GM12891 (cell line): ENCODE results near the gene MTCP1. TPM values are rescaled to one million over a fixed set of nuclear protein-coding genes. Genes with fewer than 3 reads are reported as not detected.
A peak's percentile ranks its signal among the peaks of the same experiment; 100 is the strongest.

ENCODE experiments used
- DNase-seq: peaks from one replicate; pipeline ENCODE4 v3.0.0; 2011; ENCODE audit warnings: low spot score; ENCODE audit not compliant: insufficient read length
- FAIRE-seq: peaks from 2 replicates; lab custom pipeline; 2011; peaks lifted over from hg19 to GRCh38; lab: Jason Lieb, UNC
- PAX5 ChIP-seq: IDR thresholded peaks from 2 replicates; pipeline ENCODE4 v1.6.1; 2011; ENCODE audit warnings: low read length, moderate library complexity, mild to moderate bottlenecking; ENCODE audit not compliant: insufficient read depth, severe bottlenecking
- POLR2A ChIP-seq: IDR thresholded peaks from 2 replicates; pipeline ENCODE4 v1.6.1; 2011; ENCODE audit warnings: low read depth, low read length, control low read depth
- POLR2AphosphoS5 ChIP-seq: IDR thresholded peaks from 2 replicates; pipeline ENCODE4 v1.6.1; 2011; ENCODE audit warnings: low read depth, low read length, control low read depth
- POU2F2 ChIP-seq: IDR thresholded peaks from 2 replicates; pipeline ENCODE4 v1.6.1; 2011; ENCODE audit warnings: low read depth, mild to moderate bottlenecking, control low read depth, low read length, moderate library complexity
- SPI1 ChIP-seq: IDR thresholded peaks from 2 replicates; pipeline ENCODE4 v1.6.1; 2011; ENCODE audit warnings: low read depth, low read length, control low read depth
- TAF1 ChIP-seq: IDR thresholded peaks from 2 replicates; pipeline ENCODE4 v1.6.1; 2011; ENCODE audit warnings: low read depth, low read length, control low read depth
- polyA plus RNA-seq: library from polyadenylated mRNA; unstranded; fragments of >200 nt; gene quantifications from one replicate; pipeline ENCODE4 v1.2.1, GENCODE V29; 2012; ENCODE audit warnings: low read depth, missing spikeins, inconsistent platforms; ENCODE audit not compliant: missing spikeins

MTCP1 gene, protein sequence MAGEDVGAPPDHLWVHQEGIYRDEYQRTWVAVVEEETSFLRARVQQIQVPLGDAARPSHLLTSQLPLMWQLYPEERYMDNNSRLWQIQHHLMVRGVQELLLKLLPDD
- 33.6 TPM for polyA plus RNA-seq

DNA sequence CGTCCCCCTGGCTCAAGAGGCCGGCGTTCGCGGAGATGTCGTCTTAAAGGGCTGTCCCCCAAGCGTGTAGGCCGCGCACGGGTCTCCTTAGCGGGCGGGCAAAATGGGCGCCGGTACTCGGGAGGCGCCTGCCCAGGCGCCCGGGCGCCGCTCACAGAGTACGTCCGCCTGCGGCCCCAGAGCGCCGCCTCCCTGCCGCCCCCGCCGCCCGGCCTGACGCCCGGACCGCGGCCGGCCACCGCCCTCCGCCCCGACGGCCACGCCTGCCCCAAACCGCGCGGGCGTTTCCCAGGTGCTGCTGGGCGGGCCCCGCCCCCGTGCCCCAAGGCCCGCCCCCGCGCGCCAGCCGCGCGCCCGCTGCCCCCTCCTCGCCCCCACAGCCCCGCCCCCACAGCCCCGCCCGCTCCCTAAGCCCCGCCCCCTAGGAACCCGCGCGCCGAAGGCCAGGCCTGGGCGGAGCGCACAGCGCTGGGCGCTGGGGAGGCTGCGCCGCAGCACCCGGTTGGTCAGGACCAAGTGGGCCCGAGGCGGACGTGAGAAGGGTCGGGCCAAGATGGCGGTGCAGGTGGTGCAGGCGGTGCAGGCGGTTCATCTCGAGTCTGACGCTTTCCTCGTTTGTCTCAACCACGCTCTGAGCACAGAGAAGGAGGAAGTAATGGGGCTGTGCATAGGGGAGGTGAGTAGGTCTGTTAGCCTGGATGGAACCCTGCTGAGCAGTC lies at the start of gene MTCP1, which contains the start of the genes BRCC3 and CMC4:
MTCP1 (minus strand) TSS at position 162 of the 719 bp plus-strand sequence. CDS start 5,126 bp downstream, outside the sequence.
BRCC3 (plus strand) TSS at position 534 of the 719 bp plus-strand sequence; CDS start at position 554, 20 bp downstream.
CMC4 (minus strand) TSS at position 162 of the 719 bp plus-strand sequence. CDS start 7,113 bp downstream, outside the sequence.
- TF ChIP-seq SPI1 (no peak), POLR2AphosphoS5 (peak; percentile 62), PAX5 (no peak), POU2F2 (no peak), POLR2A (peak; percentile 63; the same call in 1 of the 2 replicates), TAF1 (peak; percentile 78; the same call in 1 of the 2 replicates)

DNA sequence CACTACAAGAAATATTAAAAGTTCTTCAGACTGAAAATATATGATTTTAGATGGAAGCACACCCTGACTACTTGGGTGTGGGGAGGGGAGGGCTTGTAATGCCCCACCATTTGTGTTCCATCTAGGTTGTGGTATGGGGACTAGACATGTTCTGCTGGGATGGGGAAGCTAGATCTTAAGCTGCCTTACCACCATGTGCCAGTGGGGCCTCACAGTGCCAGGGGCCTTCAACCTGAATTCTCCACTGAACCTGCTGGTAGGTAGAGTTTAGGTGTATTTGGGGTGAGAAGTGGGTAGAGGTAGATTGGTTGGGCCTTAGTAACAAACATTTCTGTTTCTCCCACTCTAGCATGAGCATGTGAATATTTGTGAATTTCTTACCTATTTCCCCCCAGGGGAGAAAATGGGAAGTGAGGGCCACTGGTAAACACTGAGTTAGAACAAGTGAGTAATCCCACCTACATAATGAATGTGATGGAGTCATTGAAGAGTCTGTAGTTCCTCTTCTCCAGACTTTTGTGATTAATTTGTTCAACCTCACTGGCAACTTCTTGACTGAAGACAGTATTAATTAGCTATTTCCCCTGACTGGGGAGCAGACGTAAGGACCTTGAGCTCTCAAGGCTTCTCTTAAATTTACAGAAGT lies 44.4 kb upstream of the MTCP1 start:
- DNase-seq (no peak), FAIRE-seq (no peak)
- TF ChIP-seq TAF1: no peak
- TF ChIP-seq POLR2A: no peak
- no peak for TF ChIP-seq POU2F2
- no peak for TF ChIP-seq SPI1
- TF ChIP-seq POLR2AphosphoS5: no peak
- TF ChIP-seq PAX5: no peak

More for the DNA sequence above, at the start of gene MTCP1, which contains the start of the genes BRCC3 and CMC4:
- DNase-seq (peak; percentile 62), FAIRE-seq (peak; percentile 92)

DNA sequence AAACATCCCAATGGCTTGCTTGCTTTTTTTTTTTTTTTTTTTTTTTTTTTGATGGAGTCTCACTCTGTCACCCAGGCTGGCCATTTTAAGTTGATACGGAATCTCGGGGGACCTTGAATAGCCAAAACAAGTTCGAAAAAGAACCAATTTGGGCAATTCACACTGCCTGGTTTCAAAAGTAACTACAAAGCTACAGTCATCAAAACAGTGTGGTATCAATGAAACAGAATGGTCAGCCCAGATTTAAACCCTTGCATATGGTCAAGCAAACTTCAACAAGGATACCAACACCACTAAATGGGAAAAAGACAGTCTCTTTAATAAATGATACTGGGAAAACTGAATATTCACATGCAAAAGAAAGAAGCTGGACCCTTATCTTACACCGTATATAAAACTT lies 42.2 kb upstream of the MTCP1 start:
- TF ChIP-seq TAF1 (no peak), PAX5 (no peak), SPI1 (no peak), POLR2AphosphoS5 (no peak), POU2F2 (no peak), POLR2A (no peak)
- FAIRE-seq: no peak

DNA sequence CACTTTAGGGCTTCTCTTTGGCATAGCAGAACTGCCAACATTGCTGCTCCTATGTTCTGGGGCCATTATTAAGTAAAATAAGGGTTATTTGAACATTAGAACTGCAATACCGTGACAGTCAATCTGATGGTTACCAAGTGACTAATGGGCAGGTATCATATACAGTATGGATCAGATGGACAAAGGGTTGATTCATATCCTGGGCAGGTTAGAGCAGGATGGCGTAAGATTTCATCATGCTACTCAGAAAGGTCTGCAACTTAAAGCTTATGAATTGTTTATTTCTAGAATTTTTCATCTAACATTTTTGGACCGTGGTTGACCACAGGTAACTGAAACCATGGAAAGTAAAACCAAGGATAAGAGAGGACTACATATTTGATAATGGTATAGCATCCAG lies 41.2 kb upstream of the MTCP1 start:
- no peak for TF ChIP-seq SPI1
- no peak for TF ChIP-seq POLR2A
- no peak for TF ChIP-seq POU2F2
- TF ChIP-seq TAF1: no peak
- TF ChIP-seq PAX5: no peak
- no peak for TF ChIP-seq POLR2AphosphoS5
- no peak for DNase-seq
- no peak for FAIRE-seq

More for the DNA sequence above, 42.2 kb upstream of the MTCP1 start:
- DNase-seq: no peak

DNA sequence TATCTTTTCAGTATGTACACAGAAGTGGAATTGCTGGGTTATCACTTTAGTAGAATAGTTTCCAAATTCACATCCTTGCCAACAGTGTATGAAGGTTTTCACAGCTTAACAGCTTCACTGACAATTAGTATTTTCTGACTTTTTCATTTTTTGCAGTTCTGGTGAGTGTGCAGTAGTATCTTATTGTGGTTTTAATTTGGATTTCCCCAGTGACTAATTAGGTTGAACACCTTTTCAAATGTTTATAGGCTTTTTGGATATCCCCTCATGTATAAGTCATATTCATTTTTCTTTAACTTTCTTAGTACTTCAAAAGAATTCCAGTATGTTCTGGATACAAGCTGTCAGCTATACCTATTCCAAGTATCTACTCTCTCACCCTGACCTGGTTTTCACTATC lies 37.5 kb upstream of the MTCP1 start:
- no peak for FAIRE-seq
- TF ChIP-seq PAX5 (no peak), POLR2AphosphoS5 (no peak), TAF1 (no peak), SPI1 (no peak), POU2F2 (no peak), POLR2A (no peak)
- DNase-seq: no peak

DNA sequence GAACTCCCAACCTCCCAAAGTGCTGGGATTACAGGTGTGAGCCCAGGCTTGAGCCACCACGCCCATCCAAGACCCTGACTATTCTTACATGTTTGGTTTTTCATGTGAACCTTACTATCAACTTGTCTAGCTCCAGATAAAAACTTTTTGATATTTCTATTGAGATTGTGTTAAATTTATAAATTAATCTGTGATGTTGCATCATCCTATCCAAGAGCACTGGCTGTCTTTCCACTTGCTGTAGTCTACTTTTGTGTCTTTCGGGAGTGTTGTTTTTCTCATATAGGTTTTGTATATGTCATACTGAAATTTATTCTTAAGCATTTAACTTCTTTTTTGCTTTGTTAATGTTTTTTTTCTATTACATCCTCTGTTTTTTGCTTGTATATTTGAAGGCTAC lies 35.0 kb upstream of the MTCP1 start:
- TF ChIP-seq TAF1 (no peak), POLR2AphosphoS5 (no peak), SPI1 (no peak), PAX5 (no peak), POU2F2 (no peak)
- no peak for DNase-seq
- no peak for FAIRE-seq

DNA sequence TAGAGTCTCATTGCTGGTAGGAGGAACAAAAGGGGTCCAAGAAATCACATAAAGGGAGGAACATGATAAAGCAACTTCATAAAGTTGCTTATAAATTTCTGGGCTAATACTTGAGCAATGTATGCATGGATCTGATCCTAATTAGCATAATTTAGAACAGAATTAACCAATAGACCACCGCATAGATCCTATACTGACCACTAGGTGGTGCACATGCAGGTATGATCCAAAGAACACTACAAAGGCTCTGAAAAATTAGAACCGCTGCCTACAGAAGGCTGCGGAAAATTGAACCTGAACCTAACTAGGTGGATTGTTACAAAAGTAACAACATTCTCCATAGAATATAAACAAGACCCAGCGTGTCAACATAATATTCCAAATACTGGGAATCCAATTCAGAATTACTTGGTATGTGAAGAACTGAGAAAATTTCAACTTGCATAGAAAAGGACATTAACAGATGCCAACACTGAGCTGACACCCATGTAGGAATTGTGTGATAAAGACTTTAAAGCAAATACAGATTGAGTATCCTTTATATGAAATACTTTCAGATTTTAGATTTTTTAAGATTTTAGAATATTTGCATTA lies 23.6 kb upstream of the MTCP1 start:
- DNase-seq: no peak
- no peak for TF ChIP-seq SPI1
- no peak for TF ChIP-seq POLR2A
- no peak for TF ChIP-seq POLR2AphosphoS5
- TF ChIP-seq PAX5: no peak
- no peak for TF ChIP-seq POU2F2
- no peak for TF ChIP-seq TAF1
- FAIRE-seq: peak; percentile 84

DNA sequence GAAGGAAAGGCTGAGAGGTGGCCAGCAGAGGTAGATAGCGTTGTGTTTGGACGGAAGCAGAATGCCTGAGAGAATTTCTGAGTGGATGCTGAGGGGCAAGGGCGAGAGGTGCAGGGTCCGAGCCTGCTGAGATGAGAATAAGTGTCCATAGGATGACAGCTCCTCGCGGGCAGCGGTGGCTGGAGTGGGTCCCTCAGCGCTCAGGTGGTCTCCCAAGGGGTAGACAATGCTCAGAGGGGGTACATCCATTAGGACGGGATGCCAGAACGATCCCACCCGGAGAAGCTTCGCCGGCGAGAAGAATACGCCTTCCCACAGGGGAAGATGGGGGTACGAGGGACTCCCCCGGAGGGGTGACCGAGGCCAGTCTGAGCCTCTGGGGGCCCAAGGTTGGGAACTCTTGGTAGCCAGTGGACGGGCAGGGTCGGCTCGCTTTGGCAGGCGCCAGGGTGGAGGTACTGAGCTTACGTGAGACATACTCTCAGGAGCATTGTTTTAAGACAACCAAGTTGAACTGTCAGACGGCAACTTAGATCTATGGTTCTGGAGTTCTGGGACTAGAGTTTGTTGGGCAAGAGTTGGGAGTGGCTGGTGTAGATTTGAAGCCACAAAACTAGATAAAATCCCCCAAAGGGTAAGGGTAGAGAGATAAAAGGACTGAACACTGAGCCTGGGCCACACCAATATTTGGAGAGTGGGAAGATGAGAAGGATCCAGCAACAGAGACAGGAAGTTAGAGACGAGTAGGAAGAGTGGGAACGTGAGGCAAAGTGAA lies 16.2 kb upstream of the MTCP1 start:
- FAIRE-seq (no peak), DNase-seq (no peak)
- TF ChIP-seq SPI1: no peak
- TF ChIP-seq POLR2A: no peak
- TF ChIP-seq POU2F2: no peak
- TF ChIP-seq POLR2AphosphoS5: no peak
- TF ChIP-seq TAF1: no peak
- no peak for TF ChIP-seq PAX5

DNA sequence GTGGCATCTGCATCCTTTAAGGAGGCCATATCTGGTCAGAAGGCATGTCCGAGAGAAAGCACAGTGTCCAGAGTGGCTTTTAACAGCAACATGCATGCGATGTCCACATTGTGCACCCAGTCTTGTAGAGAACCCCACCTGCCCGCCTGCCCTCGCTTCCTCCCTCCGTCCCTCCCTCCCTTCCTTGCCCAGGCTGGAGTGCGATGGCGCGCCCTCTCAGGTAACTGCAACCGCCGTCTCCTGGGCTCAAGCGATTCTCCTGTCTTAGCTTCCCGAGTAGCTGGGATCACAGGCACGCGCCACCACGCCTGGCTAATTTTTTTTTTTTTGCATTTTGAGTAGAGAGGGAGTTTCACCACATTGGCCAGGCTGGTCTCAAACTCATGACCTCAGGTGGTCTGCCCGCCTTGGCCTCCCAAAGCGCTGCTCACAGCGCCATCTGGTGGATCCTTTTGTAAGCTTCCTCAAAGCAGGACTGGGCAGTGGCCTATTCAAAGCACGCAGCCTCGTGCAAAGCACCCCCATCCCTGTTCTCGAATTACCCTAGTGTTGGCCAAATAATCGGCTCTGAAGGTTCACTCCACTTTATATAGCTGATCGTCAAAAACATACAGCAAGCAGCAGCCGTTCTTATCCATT lies 15.4 kb upstream of the MTCP1 start:
- FAIRE-seq: no peak
- no peak for DNase-seq

More for the DNA sequence above, 15.4 kb upstream of the MTCP1 start:
- no peak for TF ChIP-seq SPI1
- TF ChIP-seq TAF1: no peak
- TF ChIP-seq POLR2AphosphoS5: no peak
- TF ChIP-seq POLR2A: no peak
- TF ChIP-seq PAX5: no peak
- no peak for TF ChIP-seq POU2F2
